ENCODE results near the gene UPF3A. TPM values are rescaled to one million over a fixed set of nuclear protein-coding genes. Genes with fewer than 3 reads are reported as not detected.

Gene UPF3A
- total and polyA plus RNA-seq, 9 of the 15 experiments (the other 6 are each of a cell fraction or from before 2014, with no cell fraction given), result 15.6 to 76.5 (median 40.9) TPM

GRCh38 chr13:114321256-114321655 is 39.9 kb downstream of the UPF3A start:
- H3K79me2 ChIP-seq (ENCODE audit: control insufficient read depth, insufficient read depth, low read length), result peaks cover 77% of the 10 kb centered on the region
- no peak for DNase-seq (ENCODE audit: extremely low read depth in 1 of 4, low spot score in 3 of 4)
- ChIA-PET POLR2A (interaction anchor here (1.1 kb wide), 1 partner anchor 12 kb away, joined by 3 read pairs; no protein-coding TSS in a partner anchor), CTCF (ENCODE audit: low intra/inter-chr PET ratio) (no interaction called here)
- H3K27me3 ChIP-seq (ENCODE audit: control insufficient read depth in 2 of 2, insufficient read depth in 2 of 2, low read length in 2 of 2), result no peaks in the 10 kb centered on the region
- ATAC-seq, result no peak
- BruUV-seq (replicated peaks), result no TSS peak
- no peak overlapping the region for H3K4me3 ChIP-seq
- peaks cover 12% of the 10 kb centered on the region; the same call in 1 of the 2 replicates for H4K20me1 ChIP-seq (replicated peaks; ENCODE audit: control insufficient read depth, insufficient read depth, low read length)
- TF ChIP-seq KDM4B (IDR thresholded peaks at IDR 0.05; ENCODE audit: borderline replicate concordance in 2 of 2, low read depth in 1 of 2) (no peak), TFE3 (CRISPR knock-in tag; IDR thresholded peaks at IDR 0.05) (no peak), MNT (conservative IDR thresholded peaks at IDR 0.05) (no peak)
- H3K27ac ChIP-seq (ENCODE audit: extremely low read depth, low read depth, low read length), result no peak overlapping the region
- intact Hi-C loops (cut with micrococcal nuclease) (no loop called here), in situ Hi-C loops (cut with MboI) (no loop called here)
- FAIRE-seq, result no peak
- H3K9me3 ChIP-seq (replicated peaks; ENCODE audit: control insufficient read depth, insufficient read depth, low read depth, low read length), result no peaks in the 10 kb centered on the region
- peaks cover 5% of the 10 kb centered on the region for H3K9me1 ChIP-seq (ENCODE audit: control insufficient read depth, insufficient read depth, low read length)
- H3K9ac ChIP-seq (ENCODE audit: insufficient read depth in 1 of 2, low read depth in 2 of 2, low read length in 2 of 2), result no peak overlapping the region
- peaks cover 12 to 22% of the 10 kb centered on the region in 2 experiments; a peak in 4 of 5 replicates for H3K4me1 ChIP-seq (replicated peaks in 1 of 2; ENCODE audit: control insufficient read depth in 2 of 2, insufficient read depth in 2 of 2, low read length in 2 of 2)
- WGBS (ENCODE audit: insufficient coverage, low coverage, missing lambda C conversion rate), result 93% methylated on average over 3 of the region's 3 CpGs
- H3K36me3 ChIP-seq (ENCODE audit: control insufficient read depth, insufficient read depth, low read length), result peaks cover 63% of the 10 kb centered on the region
- H3K4me2 ChIP-seq (ENCODE audit: insufficient read depth, low read length), result no peak overlapping the region
- no peak overlapping the region for H2AFZ ChIP-seq (ENCODE audit: low read depth, low read length)

Measured in K562 (cell line).